HepG2 (cell line): ENCODE results near the gene NLRC3. TPM values are rescaled to one million over a fixed set of nuclear protein-coding genes. Genes with fewer than 3 reads are reported as not detected.

Source experiments
- CCDC6 ChIP-seq: sonication (generic); formaldehyde crosslinking; IDR thresholded peaks from 2 replicates; pipeline ENCODE4 v1.8.1; 2022; ENCODE audit warnings: mild to moderate bottlenecking, missing genetic modification reagents, moderate library complexity
- DR1 ChIP-seq: sonication (generic); formaldehyde crosslinking; IDR thresholded peaks from 2 replicates; pipeline ENCODE4 v1.8.0; 2021; ENCODE audit warnings: mild to moderate bottlenecking, missing genetic modification reagents, inconsistent platforms
- ERF ChIP-seq: IDR thresholded peaks from 2 replicates; pipeline ENCODE4 v1.6.1; 2018; ENCODE audit warnings: missing biosample characterization, missing genetic modification reagents
- FOXO4 ChIP-seq: sonication (generic); formaldehyde crosslinking; conservative IDR thresholded peaks from 2 replicates; pipeline ENCODE4 v1.8.1; 2023; ENCODE audit warnings: missing genetic modification reagents
- KLF13 ChIP-seq: sonication (generic); formaldehyde crosslinking; IDR thresholded peaks from 2 replicates; pipeline ENCODE4 v1.4.0; 2020; ENCODE audit warnings: mild to moderate bottlenecking, missing genetic modification reagents
- NCOR1 ChIP-seq: fragments of 200-600 bp; sonication (generic); IDR thresholded peaks from 2 replicates; pipeline ENCODE4 v1.7.0; 2017; ENCODE audit warnings: antibody characterized with exemption, low read length, borderline replicate concordance
- RORA ChIP-seq: sonication (generic); formaldehyde crosslinking; IDR thresholded peaks from 2 replicates; pipeline ENCODE4 v1.5.0; 2020; ENCODE audit warnings: mild to moderate bottlenecking, missing genetic modification reagents, moderate library complexity
- SIX1 ChIP-seq: sonication (generic); formaldehyde crosslinking; IDR thresholded peaks from 2 replicates; pipeline ENCODE4 v1.4.0; 2020; ENCODE audit warnings: missing genetic modification reagents, borderline replicate concordance
- SMAD9 ChIP-seq: sonication (generic); formaldehyde crosslinking; IDR thresholded peaks from 2 replicates; pipeline ENCODE4 v1.5.1; 2020; ENCODE audit warnings: mild to moderate bottlenecking, missing genetic modification reagents
- TAF1 ChIP-seq: sonication (generic); formaldehyde crosslinking; IDR thresholded peaks from 2 replicates; pipeline ENCODE4 v1.4.0; 2020; ENCODE audit warnings: missing genetic modification reagents
- TAF15 ChIP-seq: fragments of 200-400 bp; formaldehyde crosslinking; IDR thresholded peaks from one replicate; pipeline ENCODE4 v1.6.1; 2018; ENCODE audit warnings: mild to moderate bottlenecking, low read depth, low read length; ENCODE audit not compliant: poor library complexity, severe bottlenecking
- ZFP82 ChIP-seq: sonication (generic); formaldehyde crosslinking; IDR thresholded peaks from 2 replicates; pipeline ENCODE4 v1.5.1; 2020; ENCODE audit warnings: mild to moderate bottlenecking, missing genetic modification reagents, borderline replicate concordance
- ZNF143 ChIP-seq: sonication (generic); formaldehyde crosslinking; IDR thresholded peaks from 2 replicates; pipeline ENCODE4 v1.4.0; 2020; ENCODE audit warnings: missing genetic modification reagents
- ZNF24 ChIP-seq: fragments of 450-650 bp; IDR thresholded peaks from 2 replicates; pipeline ENCODE4 v1.6.1; 2017; ENCODE audit warnings: antibody characterized with exemption, mild to moderate bottlenecking
- ZNF253 ChIP-seq: sonication (generic); formaldehyde crosslinking; IDR thresholded peaks from 2 replicates; pipeline ENCODE4 v1.8.0; 2022; ENCODE audit warnings: mild to moderate bottlenecking, missing genetic modification reagents, borderline replicate concordance
- ZNF264 ChIP-seq: sonication (generic); formaldehyde crosslinking; IDR thresholded peaks from 2 replicates; pipeline ENCODE4 v1.4.0; 2020; ENCODE audit warnings: missing genetic modification reagents
- ZNF331 ChIP-seq: sonication (generic); formaldehyde crosslinking; IDR thresholded peaks from 2 replicates; pipeline ENCODE4 v1.4.0; 2020; ENCODE audit warnings: missing genetic modification reagents
- ZNF550 ChIP-seq: sonication (generic); formaldehyde crosslinking; IDR thresholded peaks from 2 replicates; pipeline ENCODE4 v1.4.0; 2020; ENCODE audit warnings: mild to moderate bottlenecking, missing genetic modification reagents, borderline replicate concordance
- ZNF652 ChIP-seq: IDR thresholded peaks from 2 replicates; pipeline ENCODE4 v1.6.1; 2016; ENCODE audit warnings: low read depth, borderline replicate concordance
- polyA plus RNA-seq, 8 experiments: library from polyadenylated mRNA; depleted of rRNA in 3 of 8; stranded (reverse) in 7 of 8; unstranded in 1 of 8; fragments of >200 nt; fragmentation: Illumina TruSeq in 4 of 8; extraction: Trizol in 4 of 8; gene quantifications; 2 replicates each; pipeline versions ENCODE4 v1.2.1 to v1.2.3, GENCODE V29; 2011 to 2016; ENCODE audit warnings: low read depth in 4 of 8, missing spikeins in 1 of 8, mixed read lengths in 1 of 8; ENCODE audit not compliant: insufficient read depth in 1 of 8
- total RNA-seq, 5 experiments: library from RNA; depleted of rRNA; stranded (reverse); fragments of >200 nt; fragmentation: Illumina TruSeq; extraction: Trizol; gene quantifications; 2 replicates each; pipeline ENCODE4 v1.2.3, GENCODE V29; 2016; ENCODE audit warnings: low read depth in 1 of 5
- TF ChIP-seq, protein P1 (sequence below): sonication (generic); formaldehyde crosslinking; conservative IDR thresholded peaks from 2 replicates; pipeline ENCODE4 v1.8.0; 2022; ENCODE audit warnings: mild to moderate bottlenecking, moderate library complexity, missing genetic modification reagents
- TF ChIP-seq, protein P2 (sequence below): sonication (generic); formaldehyde crosslinking; IDR thresholded peaks from 2 replicates; pipeline ENCODE4 v1.8.1; 2023; ENCODE audit warnings: missing genetic modification reagents, mild to moderate bottlenecking, borderline replicate concordance
- TF ChIP-seq, protein P3 (sequence below): sonication (generic); formaldehyde crosslinking; IDR thresholded peaks from 2 replicates; pipeline ENCODE4 v1.4.0; 2020; ENCODE audit warnings: mild to moderate bottlenecking, missing genetic modification reagents, borderline replicate concordance

The NLRC3 gene
- total and polyA plus RNA-seq, 2 of the 13 experiments (the other 11 are each of a cell fraction or from before 2014, with no cell fraction given): not detected

GRCh38 chr16:3611146-3611975 is 34.2 kb upstream of the NLRC3 start, which contains the start of gene SLX4 (continued):
- TF ChIP-seq ZNF550 (CRISPR knock-in tag) (no peak), TAF1 (CRISPR knock-in tag) (peak; percentile 28; the same call in 1 of the 2 replicates), ZNF253 (no peak), NCOR1 (no peak), TAF15 (no peak), CCDC6 (no peak), SIX1 (CRISPR knock-in tag) (no peak), ZNF24 (no peak), ERF (CRISPR knock-in tag) (no peak), ZNF264 (CRISPR knock-in tag) (no peak), FOXO4 (no peak), ZNF143 (CRISPR knock-in tag) (no peak), ZFP82 (CRISPR knock-in tag) (no peak), ZNF331 (no peak), DR1 (CRISPR knock-in tag) (0 out of 2 replicates have a peak, but pooled peaks have one; percentile 20), KLF13 (0 out of 2 replicates have a peak, but pooled peaks have one; percentile 33), ZNF652 (no peak), RORA (CRISPR knock-in tag) (no peak), SMAD9 (CRISPR knock-in tag) (no peak)
- TF ChIP-seq, protein P1, sequence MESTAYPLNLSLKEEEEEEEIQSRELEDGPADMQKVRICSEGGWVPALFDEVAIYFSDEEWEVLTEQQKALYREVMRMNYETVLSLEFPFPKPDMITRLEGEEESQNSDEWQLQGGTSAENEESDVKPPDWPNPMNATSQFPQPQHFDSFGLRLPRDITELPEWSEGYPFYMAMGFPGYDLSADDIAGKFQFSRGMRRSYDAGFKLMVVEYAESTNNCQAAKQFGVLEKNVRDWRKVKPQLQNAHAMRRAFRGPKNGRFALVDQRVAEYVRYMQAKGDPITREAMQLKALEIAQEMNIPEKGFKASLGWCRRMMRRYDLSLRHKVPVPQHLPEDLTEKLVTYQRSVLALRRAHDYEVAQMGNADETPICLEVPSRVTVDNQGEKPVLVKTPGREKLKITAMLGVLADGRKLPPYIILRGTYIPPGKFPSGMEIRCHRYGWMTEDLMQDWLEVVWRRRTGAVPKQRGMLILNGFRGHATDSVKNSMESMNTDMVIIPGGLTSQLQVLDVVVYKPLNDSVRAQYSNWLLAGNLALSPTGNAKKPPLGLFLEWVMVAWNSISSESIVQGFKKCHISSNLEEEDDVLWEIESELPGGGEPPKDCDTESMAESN (CRISPR knock-in tag): peak; percentile 52
- TF ChIP-seq, protein P2, sequence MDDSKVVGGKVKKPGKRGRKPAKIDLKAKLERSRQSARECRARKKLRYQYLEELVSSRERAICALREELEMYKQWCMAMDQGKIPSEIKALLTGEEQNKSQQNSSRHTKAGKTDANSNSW: no peak
- TF ChIP-seq, protein P3, sequence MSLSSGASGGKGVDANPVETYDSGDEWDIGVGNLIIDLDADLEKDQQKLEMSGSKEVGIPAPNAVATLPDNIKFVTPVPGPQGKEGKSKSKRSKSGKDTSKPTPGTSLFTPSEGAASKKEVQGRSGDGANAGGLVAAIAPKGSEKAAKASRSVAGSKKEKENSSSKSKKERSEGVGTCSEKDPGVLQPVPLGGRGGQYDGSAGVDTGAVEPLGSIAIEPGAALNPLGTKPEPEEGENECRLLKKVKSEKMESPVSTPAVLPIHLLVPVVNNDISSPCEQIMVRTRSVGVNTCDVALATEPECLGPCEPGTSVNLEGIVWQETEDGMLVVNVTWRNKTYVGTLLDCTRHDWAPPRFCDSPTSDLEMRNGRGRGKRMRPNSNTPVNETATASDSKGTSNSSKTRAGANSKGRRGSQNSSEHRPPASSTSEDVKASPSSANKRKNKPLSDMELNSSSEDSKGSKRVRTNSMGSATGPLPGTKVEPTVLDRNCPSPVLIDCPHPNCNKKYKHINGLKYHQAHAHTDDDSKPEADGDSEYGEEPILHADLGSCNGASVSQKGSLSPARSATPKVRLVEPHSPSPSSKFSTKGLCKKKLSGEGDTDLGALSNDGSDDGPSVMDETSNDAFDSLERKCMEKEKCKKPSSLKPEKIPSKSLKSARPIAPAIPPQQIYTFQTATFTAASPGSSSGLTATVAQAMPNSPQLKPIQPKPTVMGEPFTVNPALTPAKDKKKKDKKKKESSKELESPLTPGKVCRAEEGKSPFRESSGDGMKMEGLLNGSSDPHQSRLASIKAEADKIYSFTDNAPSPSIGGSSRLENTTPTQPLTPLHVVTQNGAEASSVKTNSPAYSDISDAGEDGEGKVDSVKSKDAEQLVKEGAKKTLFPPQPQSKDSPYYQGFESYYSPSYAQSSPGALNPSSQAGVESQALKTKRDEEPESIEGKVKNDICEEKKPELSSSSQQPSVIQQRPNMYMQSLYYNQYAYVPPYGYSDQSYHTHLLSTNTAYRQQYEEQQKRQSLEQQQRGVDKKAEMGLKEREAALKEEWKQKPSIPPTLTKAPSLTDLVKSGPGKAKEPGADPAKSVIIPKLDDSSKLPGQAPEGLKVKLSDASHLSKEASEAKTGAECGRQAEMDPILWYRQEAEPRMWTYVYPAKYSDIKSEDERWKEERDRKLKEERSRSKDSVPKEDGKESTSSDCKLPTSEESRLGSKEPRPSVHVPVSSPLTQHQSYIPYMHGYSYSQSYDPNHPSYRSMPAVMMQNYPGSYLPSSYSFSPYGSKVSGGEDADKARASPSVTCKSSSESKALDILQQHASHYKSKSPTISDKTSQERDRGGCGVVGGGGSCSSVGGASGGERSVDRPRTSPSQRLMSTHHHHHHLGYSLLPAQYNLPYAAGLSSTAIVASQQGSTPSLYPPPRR: no peak
